Body of pancreas (tissue), 4 donors: Measurements from ENCODE around the gene HOXC12. TPM values are rescaled to one million over a fixed set of nuclear protein-coding genes. Genes with fewer than 3 reads are reported as not detected.

ENCODE experiments used
- ATAC-seq: fragments of 150-250 bp; one replicate; pipeline ENCODE4 v1.9.1; 2016
- DNase-seq, 4 donors: peaks; one replicate each; pipeline ENCODE4 v3.0.0-alpha.2; 2019
- H3K27ac ChIP-seq, 4 donors: fragments of 200-600 bp; sonication (generic); 1 replicate in 3 of 4; 2 replicates in 1 of 4; pipeline versions ENCODE4 v1.5.1 to v1.6.1; 2016 to 2019; ENCODE audit warnings: mild to moderate bottlenecking in 1 of 4, mixed read lengths in 1 of 4, moderate library complexity in 1 of 4
- H3K27me3 ChIP-seq, 2 donors: fragments of 200-600 bp; sonication (generic); one replicate each; pipeline ENCODE4 v1.6.0; 2016; ENCODE audit warnings: mild to moderate bottlenecking in 1 of 2
- H3K36me3 ChIP-seq, 2 donors: fragments of 200-600 bp; sonication (generic); replicated peaks in 1 of 2; 2 replicates each; pipeline ENCODE4 v1.5.1; 2016; ENCODE audit warnings: low read depth in 2 of 2; ENCODE audit not compliant: insufficient read depth in 1 of 2
- H3K4me1 ChIP-seq: fragments of 200-600 bp; sonication (generic); one replicate; pipeline ENCODE4 v1.6.0; 2016
- H3K4me3 ChIP-seq, 2 donors: fragments of 200-600 bp; sonication (generic); 1 replicate in 1 of 2; 2 replicates in 1 of 2; pipeline ENCODE4 v1.5.1; 2016 to 2019
- H3K9me3 ChIP-seq, 3 donors: fragments of 200-600 bp; sonication (generic); 1 replicate in 2 of 3; 2 replicates in 1 of 3; pipeline ENCODE4 v1.5.1; 2016
- CTCF ChIP-seq, 7 experiments: fragments of 450-650 bp in 4 of 7; fragments of 200-600 bp in 3 of 7; sonication (generic) in 3 of 7; IDR thresholded peaks; one replicate each; pipeline ENCODE4 v1.5.1; 2016 to 2019; ENCODE audit warnings: antibody characterized with exemption in 7 of 7
- POLR2A ChIP-seq, 3 donors: fragments of 450-650 bp; IDR thresholded peaks; one replicate each; pipeline ENCODE4 v1.6.1; 2016; ENCODE audit warnings: antibody characterized with exemption in 3 of 3, mild to moderate bottlenecking in 2 of 3
- WGBS, 2 donors: methylation state at CpG; one replicate each; pipeline ENCODE4 v1.1.5; 2017; 5-methylcytosine and 5-hydroxymethylcytosine counted together
- intact Hi-C: fragments of 100-400 bp; cut with DNase I; formaldehyde crosslinking; loops from one replicate; pipeline ENCODE4 v1.15.1; 2023
- total RNA-seq, 2 donors: library from RNA; depleted of rRNA; stranded (reverse); fragments of >200 nt; gene quantifications; one replicate each; pipeline ENCODE4 v1.1.0, GENCODE V29; 2016

Gene HOXC12
- total RNA-seq, 2 donors from 2014 or later, result not detected

- no peak overlapping the region for H3K27ac ChIP-seq
- ATAC-seq, result no peak
Observed at GRCh38 chr12:54001283-54002187, 46.8 kb downstream of the HOXC12 start.

GRCh38 chr12:54002278-54002914, 47.7 kb downstream of the HOXC12 start:
- H3K27ac ChIP-seq, result no peak overlapping the region
- 16 to 19% methylated on average over 19 of the region's 19 CpGs for WGBS, 2 donors
- no peaks in the 10 kb centered on the region for H3K36me3 ChIP-seq
- intact Hi-C loops, result loop anchor here (5.0 kb wide), 1 partner anchor 200 kb away; no protein-coding TSS in a partner anchor
- peaks cover 6 to 77% of the 10 kb centered on the region in 2 donors for H3K27me3 ChIP-seq
- TF ChIP-seq POLR2A (IDR thresholded peaks at IDR 0.05) (no peak), CTCF (IDR thresholded peaks at IDR 0.05) (no peak)
- ATAC-seq (no peak), DNase-seq (no peak)
- no peak overlapping the region for H3K4me3 ChIP-seq
- H3K9me3 ChIP-seq, result no peaks in the 10 kb centered on the region
- peaks cover 27% of the 10 kb centered on the region for H3K4me1 ChIP-seq

More at GRCh38 chr12:54001283-54002187, 46.8 kb downstream of the HOXC12 start:
- Histone ChIP-seq H3K36me3 (no peaks in the 10 kb centered on the region), H3K27me3 (peaks cover 6 to 77% of the 10 kb centered on the region in 2 donors), H3K4me1 (peaks cover 27% of the 10 kb centered on the region), H3K4me3 (no peak overlapping the region), H3K9me3 (no peaks in the 10 kb centered on the region)
- 25 to 48% methylated on average over 8 of the region's 8 CpGs for WGBS, 2 donors
- DNase-seq, result no peak
- TF ChIP-seq POLR2A (IDR thresholded peaks at IDR 0.05) (no peak), CTCF (IDR thresholded peaks at IDR 0.05) (no peak)
- intact Hi-C loops, result loop anchor here (5.0 kb wide), 1 partner anchor 201 kb away; no protein-coding TSS in a partner anchor

GRCh38 chr12:54002915-54003389, 48.2 kb downstream of the HOXC12 start:
- no peak overlapping the region for H3K4me3 ChIP-seq
- peaks cover 22% of the 10 kb centered on the region for H3K4me1 ChIP-seq
- H3K27me3 ChIP-seq, result peaks cover 6 to 74% of the 10 kb centered on the region in 2 donors
- no peak overlapping the region for H3K27ac ChIP-seq
- ATAC-seq, result no peak
- TF ChIP-seq POLR2A (IDR thresholded peaks at IDR 0.05), result no peak
- no peak for TF ChIP-seq CTCF (IDR thresholded peaks at IDR 0.05)
- no peak for DNase-seq
- WGBS, 2 donors, result 23 to 31% methylated on average over 19 of the region's 19 CpGs
- H3K9me3 ChIP-seq, result no peaks in the 10 kb centered on the region
- intact Hi-C loops, result loop anchor here (5.0 kb wide), 1 partner anchor 199 kb away; no protein-coding TSS in a partner anchor
- H3K36me3 ChIP-seq, result no peaks in the 10 kb centered on the region

GRCh38 chr12:54003625-54004024, 48.9 kb downstream of the HOXC12 start:
- H3K4me3 ChIP-seq, result no peak overlapping the region
- peaks cover 6 to 74% of the 10 kb centered on the region in 2 donors for H3K27me3 ChIP-seq
- intact Hi-C loops, result loop anchor here (5.0 kb wide), 1 partner anchor 199 kb away; no protein-coding TSS in a partner anchor
- H3K9me3 ChIP-seq, result no peaks in the 10 kb centered on the region
- H3K36me3 ChIP-seq, result no peaks in the 10 kb centered on the region
- H3K27ac ChIP-seq, result no peak overlapping the region
- no peak for DNase-seq
- TF ChIP-seq POLR2A (IDR thresholded peaks at IDR 0.05) (no peak), CTCF (IDR thresholded peaks at IDR 0.05) (no peak)
- H3K4me1 ChIP-seq, result peaks cover 22% of the 10 kb centered on the region
- WGBS, 2 donors, result 26 to 36% methylated on average over 3 of the region's 3 CpGs
- ATAC-seq, result no peak
